Activated T-helper 17 cell treated with anti-CD3 and anti-CD28 coated beads, Interleukin-2, amount 50 U/mL, for 72 hours (primary cell): ENCODE data around the gene YPEL5. TPM values are rescaled to one million over a fixed set of nuclear protein-coding genes. Genes with fewer than 3 reads are reported as not detected.
A peak's percentile ranks its signal among the peaks of the same experiment; 100 is the strongest.

Source experiments
- ATAC-seq: fragments of 150-1000 bp; cut with Tn5 transposase; replicated peaks from 2 replicates; pipeline ENCODE4 v1.10.0; 2021; ENCODE audit warnings: mild to moderate bottlenecking, moderate library complexity
- H3K27ac Mint-ChIP-seq: one replicate; pipeline ENCODE4 v1.8.0; 2022; ENCODE audit warnings: mixed read lengths
- H3K27me3 Mint-ChIP-seq: one replicate; pipeline ENCODE4 v1.8.0; 2022; ENCODE audit warnings: mixed read lengths
- H3K36me3 Mint-ChIP-seq: one replicate; pipeline ENCODE4 v1.8.0; 2022; ENCODE audit warnings: low read depth, mild to moderate bottlenecking, mixed read lengths
- H3K4me1 Mint-ChIP-seq: one replicate; pipeline ENCODE4 v1.8.0; 2022; ENCODE audit warnings: mixed read lengths
- H3K4me3 Mint-ChIP-seq: one replicate; pipeline ENCODE4 v1.8.0; 2022; ENCODE audit warnings: mild to moderate bottlenecking, mixed read lengths
- H3K9me3 Mint-ChIP-seq: one replicate; pipeline ENCODE4 v1.8.0; 2022; ENCODE audit warnings: mixed read lengths
- total RNA-seq, 2 donors: library from RNA; stranded (reverse); gene quantifications; one replicate each; pipeline ENCODE4 v1.2.3, GENCODE V29; 2022

Gene YPEL5
- total RNA-seq, 2 donors from 2014 or later = 27.1 to 55.3 TPM

DNA sequence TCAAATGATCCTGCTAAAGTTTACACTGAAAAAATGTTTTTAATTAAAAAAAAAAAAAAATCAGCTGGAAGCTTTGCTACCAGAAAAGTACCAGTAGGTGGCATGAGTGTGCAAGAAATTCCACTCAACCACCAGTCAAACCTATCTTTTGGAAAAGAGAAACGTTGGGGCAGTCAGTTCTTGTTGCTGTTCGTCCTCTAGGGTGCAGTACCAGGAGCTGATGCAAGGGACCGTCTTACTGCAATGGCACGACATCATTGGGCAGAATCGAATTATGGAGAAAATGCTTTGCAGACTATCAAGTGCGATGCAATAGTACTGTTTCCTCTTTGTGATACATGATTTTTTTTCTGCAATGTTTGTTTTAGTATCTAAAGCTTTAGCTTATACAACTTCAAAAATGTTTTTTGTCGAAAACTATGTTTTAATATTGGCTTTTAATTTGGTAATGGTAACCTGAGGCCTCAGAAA is 18.3 kb downstream of the YPEL5 start:
- Mint-ChIP-seq H3K36me3 (peaks cover 20% of the 10 kb centered on the region), H3K9me3 (no peaks in the 10 kb centered on the region), H3K4me1 (no peaks in the 10 kb centered on the region), H3K27me3 (no peaks in the 10 kb centered on the region), H3K27ac (no peak overlapping the region), H3K4me3 (no peak overlapping the region)
- peak; percentile 97 for ATAC-seq

- no peak overlapping the region for H3K4me3 Mint-ChIP-seq
- no peaks in the 10 kb centered on the region for H3K4me1 Mint-ChIP-seq
- peaks cover 15% of the 10 kb centered on the region for H3K36me3 Mint-ChIP-seq
- no peak for ATAC-seq
- H3K27ac Mint-ChIP-seq = no peak overlapping the region
- H3K27me3 Mint-ChIP-seq = no peaks in the 10 kb centered on the region
- H3K9me3 Mint-ChIP-seq = no peaks in the 10 kb centered on the region
Measured at GRCh38 chr2:30165617-30166016, 18.8 kb downstream of the YPEL5 start.

GRCh38 chr2:30172627-30173026 is 25.8 kb downstream of the YPEL5 start:
- H3K36me3 Mint-ChIP-seq = no peaks in the 10 kb centered on the region
- no peaks in the 10 kb centered on the region for H3K27me3 Mint-ChIP-seq
- no peak overlapping the region for H3K4me3 Mint-ChIP-seq
- no peaks in the 10 kb centered on the region for H3K9me3 Mint-ChIP-seq
- H3K4me1 Mint-ChIP-seq = no peaks in the 10 kb centered on the region
- no peak overlapping the region for H3K27ac Mint-ChIP-seq
- no peak for ATAC-seq

DNA sequence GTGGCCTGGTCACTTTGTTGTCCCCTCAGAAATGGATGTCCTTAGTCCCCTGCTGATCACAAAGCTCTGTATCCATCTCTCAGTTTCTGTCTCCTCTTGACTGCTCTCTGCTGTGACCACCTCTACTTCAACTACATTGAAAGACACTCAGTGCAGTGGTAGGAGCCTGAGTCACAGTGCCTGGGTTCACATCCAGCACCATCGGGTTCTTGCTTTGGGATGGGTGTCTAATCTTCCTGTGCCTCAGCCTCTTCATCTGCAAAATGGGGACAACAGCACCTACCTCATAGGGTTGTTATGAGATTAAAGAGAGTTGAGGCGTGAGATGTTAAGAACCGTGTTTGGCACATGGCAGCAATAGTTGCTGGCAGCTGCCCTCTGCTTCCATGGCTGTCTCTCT is 30.6 kb downstream of the YPEL5 start:
- Mint-ChIP-seq H3K9me3 (no peaks in the 10 kb centered on the region), H3K36me3 (no peaks in the 10 kb centered on the region), H3K4me1 (no peaks in the 10 kb centered on the region), H3K27me3 (no peaks in the 10 kb centered on the region), H3K4me3 (no peak overlapping the region), H3K27ac (no peak overlapping the region)
- no peak for ATAC-seq

DNA sequence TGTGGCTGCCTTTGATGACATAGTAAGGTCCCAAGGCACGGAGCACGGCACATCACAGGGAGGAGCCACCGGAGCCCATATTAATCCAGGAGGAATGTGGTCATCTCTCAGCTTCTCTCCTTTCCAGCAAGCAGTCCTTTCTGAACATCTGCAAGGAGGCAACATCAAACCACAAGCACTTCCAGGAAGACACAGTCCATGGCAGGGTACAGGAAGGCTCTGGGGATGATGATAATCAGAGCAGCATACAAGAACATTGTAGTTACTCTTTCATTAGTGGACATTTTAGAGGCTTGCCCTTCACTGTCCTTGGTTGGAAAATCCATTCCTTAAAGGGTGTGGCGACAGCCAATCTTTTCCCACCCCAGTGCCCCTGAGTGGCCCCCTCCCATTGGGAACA is 31.1 kb downstream of the YPEL5 start:
- Mint-ChIP-seq H3K9me3 (no peaks in the 10 kb centered on the region), H3K27ac (no peak overlapping the region), H3K4me3 (no peak overlapping the region), H3K27me3 (no peaks in the 10 kb centered on the region), H3K36me3 (no peaks in the 10 kb centered on the region), H3K4me1 (no peaks in the 10 kb centered on the region)
- no peak for ATAC-seq

DNA sequence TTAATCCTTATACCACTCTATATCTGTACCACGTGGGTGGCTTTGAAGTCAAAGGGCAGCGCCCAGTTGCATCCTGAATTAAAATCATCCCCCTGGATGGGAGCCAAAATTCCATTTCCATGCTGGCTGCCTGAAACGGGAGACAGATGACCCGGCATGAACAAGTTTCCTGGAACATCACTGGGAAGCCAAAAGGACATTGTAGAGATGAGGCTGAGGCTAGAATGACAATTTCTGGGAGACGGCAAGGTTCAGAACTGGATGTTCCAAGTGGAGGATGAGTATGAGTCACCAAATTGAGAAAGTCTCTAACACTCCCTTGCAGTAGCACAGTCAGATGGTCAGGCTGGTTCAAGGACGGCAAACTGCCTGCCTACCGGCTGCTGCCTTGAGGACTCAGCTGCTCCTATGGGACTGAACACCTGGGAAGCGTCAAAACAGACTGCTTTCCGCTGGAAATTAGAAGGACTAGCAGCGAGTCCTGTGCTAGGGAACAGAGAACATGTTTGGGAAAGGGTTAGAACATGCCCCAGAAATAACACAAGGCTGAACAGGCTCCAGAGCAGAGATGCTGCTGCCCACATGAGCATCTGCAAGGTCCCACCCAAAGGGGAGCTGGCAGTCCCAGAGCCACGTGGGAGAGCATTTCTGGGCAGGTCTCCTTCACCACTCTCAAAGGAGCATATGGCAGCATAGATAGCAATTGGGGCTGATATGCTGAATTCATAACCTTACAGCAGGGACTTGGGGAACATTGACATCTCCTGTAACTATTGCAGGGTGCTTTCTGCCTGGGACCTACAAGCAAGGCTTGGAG is 32.0 kb downstream of the YPEL5 start:
- no peaks in the 10 kb centered on the region for H3K27me3 Mint-ChIP-seq
- no peak overlapping the region for H3K4me3 Mint-ChIP-seq
- no peaks in the 10 kb centered on the region for H3K4me1 Mint-ChIP-seq
- H3K36me3 Mint-ChIP-seq = no peaks in the 10 kb centered on the region
- no peak overlapping the region for H3K27ac Mint-ChIP-seq
- no peak for ATAC-seq
- H3K9me3 Mint-ChIP-seq = no peaks in the 10 kb centered on the region

DNA sequence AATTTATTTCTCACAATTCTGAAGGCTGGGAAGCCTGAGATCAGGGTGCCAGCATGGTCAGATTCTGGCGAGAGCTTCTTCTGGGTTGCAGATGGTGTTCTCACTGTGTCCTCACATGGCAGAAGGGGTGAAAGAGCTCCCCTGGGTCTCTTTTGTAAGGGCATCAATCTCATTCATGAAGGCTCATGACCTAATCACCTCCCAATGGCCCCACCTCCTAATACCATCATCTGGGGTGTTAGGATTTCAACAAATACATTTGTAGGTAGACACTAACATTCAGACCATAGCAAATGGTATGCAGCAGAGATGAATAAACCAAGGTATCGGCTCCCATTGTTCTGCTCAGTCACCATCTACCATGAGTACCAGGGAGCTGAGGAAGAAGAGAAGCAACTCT is 32.7 kb downstream of the YPEL5 start:
- Mint-ChIP-seq H3K27ac (no peak overlapping the region), H3K9me3 (no peaks in the 10 kb centered on the region), H3K4me1 (no peaks in the 10 kb centered on the region), H3K4me3 (no peak overlapping the region), H3K27me3 (no peaks in the 10 kb centered on the region), H3K36me3 (no peaks in the 10 kb centered on the region)
- no peak for ATAC-seq

GRCh38 chr2:30180226-30180625 is 33.4 kb downstream of the YPEL5 start:
- Mint-ChIP-seq H3K4me3 (no peak overlapping the region), H3K36me3 (no peaks in the 10 kb centered on the region), H3K27ac (no peak overlapping the region), H3K27me3 (no peaks in the 10 kb centered on the region), H3K4me1 (no peaks in the 10 kb centered on the region), H3K9me3 (no peaks in the 10 kb centered on the region)
- no peak for ATAC-seq

GRCh38 chr2:30181176-30181575 is 34.4 kb downstream of the YPEL5 start:
- ATAC-seq = no peak
- Mint-ChIP-seq H3K4me3 (no peak overlapping the region), H3K27ac (no peak overlapping the region), H3K36me3 (no peaks in the 10 kb centered on the region), H3K27me3 (no peaks in the 10 kb centered on the region), H3K4me1 (no peaks in the 10 kb centered on the region), H3K9me3 (no peaks in the 10 kb centered on the region)

DNA sequence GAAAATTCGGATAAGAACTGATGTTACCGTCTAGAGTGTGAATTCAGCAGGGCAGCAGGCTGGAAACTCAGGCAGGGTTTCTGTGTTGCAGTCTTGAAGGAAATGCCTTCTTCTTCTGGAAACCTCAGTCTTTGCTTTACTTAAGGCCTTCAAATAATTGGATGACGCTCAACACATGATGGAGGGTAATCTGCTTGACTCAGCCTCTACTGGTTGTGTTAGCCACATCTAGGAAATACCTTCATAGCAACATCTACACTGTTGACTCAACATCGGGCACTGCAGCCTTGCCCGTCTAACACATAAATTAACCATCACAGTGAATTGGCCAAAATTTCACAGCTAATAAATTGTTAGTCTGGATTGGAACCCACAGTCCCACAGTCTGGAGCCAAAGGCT is 37.2 kb downstream of the YPEL5 start:
- H3K9me3 Mint-ChIP-seq = no peaks in the 10 kb centered on the region
- no peaks in the 10 kb centered on the region for H3K36me3 Mint-ChIP-seq
- no peak for ATAC-seq
- no peaks in the 10 kb centered on the region for H3K27me3 Mint-ChIP-seq
- no peak overlapping the region for H3K27ac Mint-ChIP-seq
- no peaks in the 10 kb centered on the region for H3K4me1 Mint-ChIP-seq
- H3K4me3 Mint-ChIP-seq = no peak overlapping the region

GRCh38 chr2:30185178-30185577 is 38.4 kb downstream of the YPEL5 start:
- H3K9me3 Mint-ChIP-seq = no peaks in the 10 kb centered on the region
- no peaks in the 10 kb centered on the region for H3K36me3 Mint-ChIP-seq
- ATAC-seq = no peak
- no peaks in the 10 kb centered on the region for H3K27me3 Mint-ChIP-seq
- no peak overlapping the region for H3K4me3 Mint-ChIP-seq
- H3K27ac Mint-ChIP-seq = no peak overlapping the region
- no peaks in the 10 kb centered on the region for H3K4me1 Mint-ChIP-seq

DNA sequence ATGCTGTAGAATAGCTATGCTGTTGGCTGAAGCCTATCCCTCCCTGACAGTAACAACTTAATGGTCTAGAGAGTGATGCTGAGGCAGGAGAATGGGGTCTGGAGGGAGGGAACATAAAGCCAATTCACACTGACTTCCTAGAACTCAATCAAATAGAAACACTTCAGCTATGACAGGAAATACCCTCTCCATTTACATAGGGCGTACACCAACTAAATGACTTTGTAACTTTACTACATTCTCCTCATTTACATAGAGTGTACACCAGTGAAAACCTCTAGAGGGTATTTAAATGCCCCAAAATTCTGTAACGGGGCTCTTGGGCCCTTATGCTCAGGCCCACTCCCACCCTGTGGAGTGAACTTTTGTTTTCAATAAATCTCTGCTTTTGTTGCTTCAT is 41.5 kb downstream of the YPEL5 start:
- Mint-ChIP-seq H3K9me3 (no peaks in the 10 kb centered on the region), H3K4me1 (no peaks in the 10 kb centered on the region)

GRCh38 chr2:30190637-30191036 is 43.8 kb downstream of the YPEL5 start:
- H3K4me3 Mint-ChIP-seq = no peak overlapping the region
- ATAC-seq = no peak
- no peaks in the 10 kb centered on the region for H3K36me3 Mint-ChIP-seq
- no peaks in the 10 kb centered on the region for H3K9me3 Mint-ChIP-seq
- H3K27ac Mint-ChIP-seq = no peak overlapping the region
- no peaks in the 10 kb centered on the region for H3K4me1 Mint-ChIP-seq
- H3K27me3 Mint-ChIP-seq = no peaks in the 10 kb centered on the region

More for the DNA sequence above, 41.5 kb downstream of the YPEL5 start:
- H3K27ac Mint-ChIP-seq = no peak overlapping the region
- no peaks in the 10 kb centered on the region for H3K36me3 Mint-ChIP-seq
- no peak overlapping the region for H3K4me3 Mint-ChIP-seq
- H3K27me3 Mint-ChIP-seq = no peaks in the 10 kb centered on the region
- ATAC-seq = no peak

- H3K4me1 Mint-ChIP-seq = no peaks in the 10 kb centered on the region
- ATAC-seq = no peak
- H3K36me3 Mint-ChIP-seq = no peaks in the 10 kb centered on the region
Measured at GRCh38 chr2:30191107-30191506, 44.3 kb downstream of the YPEL5 start.

DNA sequence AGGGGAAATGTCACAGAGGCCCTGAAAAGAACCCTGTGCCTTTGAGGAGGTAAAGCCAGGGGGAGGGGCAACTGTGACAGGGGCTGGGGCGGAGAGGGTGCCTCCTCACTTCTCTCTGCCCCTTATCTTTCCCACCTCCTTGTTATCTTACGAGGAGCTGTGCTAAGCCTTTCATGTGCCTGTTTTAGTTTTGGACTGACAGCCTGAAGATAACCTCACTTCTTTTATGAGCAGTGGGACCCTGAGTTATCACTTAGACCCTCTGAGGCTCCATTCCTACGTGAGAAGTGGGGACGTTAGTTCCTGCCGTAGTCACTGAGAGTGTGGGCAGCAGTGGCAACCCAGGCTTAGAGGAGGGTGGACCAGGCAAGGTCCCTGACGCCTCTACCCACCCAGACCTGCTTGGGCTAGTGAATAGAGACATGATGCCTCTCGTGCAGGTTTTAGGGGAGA is 45.0 kb downstream of the YPEL5 start:
- Mint-ChIP-seq H3K27ac (no peak overlapping the region), H3K4me3 (no peak overlapping the region), H3K9me3 (no peaks in the 10 kb centered on the region), H3K27me3 (no peaks in the 10 kb centered on the region), H3K4me1 (no peaks in the 10 kb centered on the region), H3K36me3 (no peaks in the 10 kb centered on the region)
- no peak for ATAC-seq

More at GRCh38 chr2:30191107-30191506, 44.3 kb downstream of the YPEL5 start:
- Mint-ChIP-seq H3K9me3 (no peaks in the 10 kb centered on the region), H3K27ac (peak overlapping the region; percentile 2), H3K27me3 (no peaks in the 10 kb centered on the region), H3K4me3 (no peak overlapping the region)
